H9 (cell line): Measurements from ENCODE around the gene EZH1. TPM values are rescaled to one million over a fixed set of nuclear protein-coding genes. Genes with fewer than 3 reads are reported as not detected.

Experiments
- DNase-seq: peaks from one replicate; pipeline ENCODE4 v3.0.0-alpha.2; 2017
- H2AFZ ChIP-seq: one replicate; pipeline ENCODE4 v1.6.1; 2013; ENCODE audit warnings: mild to moderate bottlenecking, low read length, control low read depth, moderate library complexity
- H2AK5ac ChIP-seq: 2 replicates; pipeline ENCODE4 v1.6.1; 2013; ENCODE audit warnings: low read length, control low read depth, mixed read lengths; ENCODE audit not compliant: insufficient read length
- H2BK120ac ChIP-seq: one replicate; pipeline ENCODE4 v1.6.1; 2013; ENCODE audit warnings: low read depth, mild to moderate bottlenecking, low read length, control low read depth, inconsistent platforms; ENCODE audit not compliant: poor library complexity, severe bottlenecking
- H2BK12ac ChIP-seq: 2 replicates; pipeline ENCODE4 v1.6.1; 2013; ENCODE audit warnings: low read length, control low read depth, mixed read lengths, low read depth; ENCODE audit not compliant: insufficient read length
- H2BK15ac ChIP-seq: 2 replicates; pipeline ENCODE4 v1.6.1; 2013; ENCODE audit warnings: low read depth, low read length, control low read depth
- H2BK20ac ChIP-seq: one replicate; pipeline ENCODE4 v1.6.1; 2013; ENCODE audit warnings: low read depth, mild to moderate bottlenecking, low read length, control low read depth, inconsistent platforms; ENCODE audit not compliant: poor library complexity, severe bottlenecking
- H2BK5ac ChIP-seq: 2 replicates; pipeline ENCODE4 v1.6.1; 2013; ENCODE audit warnings: low read length, control low read depth, mixed read lengths; ENCODE audit not compliant: insufficient read length
- H3K14ac ChIP-seq: 2 replicates; pipeline ENCODE4 v1.6.1; 2013; ENCODE audit warnings: low read length, control low read depth; ENCODE audit not compliant: insufficient read depth
- H3K18ac ChIP-seq: 2 replicates; pipeline ENCODE4 v1.6.1; 2013; ENCODE audit warnings: low read depth, mild to moderate bottlenecking, mixed read lengths, low read length, control low read depth; ENCODE audit not compliant: insufficient read length
- H3K23ac ChIP-seq: 2 replicates; pipeline ENCODE4 v1.6.1; 2013; ENCODE audit warnings: low read length, control low read depth, mixed read lengths, low read depth; ENCODE audit not compliant: insufficient read length
- H3K23me2 ChIP-seq: 2 replicates; pipeline ENCODE4 v1.6.1; 2013; ENCODE audit warnings: low read depth, mild to moderate bottlenecking, mixed read lengths, low read length, control low read depth; ENCODE audit not compliant: insufficient read length, poor library complexity, severe bottlenecking
- H3K27ac ChIP-seq: 2 replicates; pipeline ENCODE4 v1.5.1; 2013; ENCODE audit warnings: low read length, control low read depth, mixed read lengths, low read depth; ENCODE audit not compliant: insufficient read length
- H3K27me3 ChIP-seq: 2 replicates; pipeline ENCODE4 v1.6.1; 2013; ENCODE audit warnings: low read length, control low read depth, inconsistent platforms; ENCODE audit not compliant: insufficient read depth
- H3K4ac ChIP-seq: 2 replicates; pipeline ENCODE4 v1.6.1; 2013; ENCODE audit warnings: low read depth, mild to moderate bottlenecking, control low read depth, inconsistent platforms, low read length, moderate library complexity
- H3K4me1 ChIP-seq: 2 replicates; pipeline ENCODE4 v1.6.1; 2013; ENCODE audit warnings: low read length, control low read depth, inconsistent platforms; ENCODE audit not compliant: insufficient read depth
- H3K4me2 ChIP-seq: 2 replicates; pipeline ENCODE4 v1.6.1; 2013; ENCODE audit warnings: low read length, control low read depth, mixed read lengths; ENCODE audit not compliant: insufficient read length, insufficient read depth
- H3K56ac ChIP-seq: 2 replicates; pipeline ENCODE4 v1.6.1; 2013; ENCODE audit warnings: low read depth, mild to moderate bottlenecking, mixed read lengths, low read length, control low read depth; ENCODE audit not compliant: insufficient read length
- H3K79me1 ChIP-seq: 2 replicates; pipeline ENCODE4 v1.6.1; 2013; ENCODE audit warnings: low read depth, mild to moderate bottlenecking, moderate library complexity, low read length, control low read depth, inconsistent platforms; ENCODE audit not compliant: insufficient read depth, poor library complexity, severe bottlenecking
- H3K79me2 ChIP-seq: 2 replicates; pipeline ENCODE4 v1.6.1; 2013; ENCODE audit warnings: low read length, control low read depth, inconsistent platforms; ENCODE audit not compliant: insufficient read depth
- H3K9ac ChIP-seq: 2 replicates; pipeline ENCODE4 v1.6.1; 2013; ENCODE audit warnings: low read length, control low read depth, mixed read lengths; ENCODE audit not compliant: insufficient read length; ENCODE audit errors: extremely low read depth
- H3K9me3 ChIP-seq: one replicate; pipeline ENCODE4 v1.6.1; 2013; ENCODE audit warnings: low read depth, low read length, inconsistent platforms; ENCODE audit not compliant: control insufficient read depth
- H3T11ph ChIP-seq: one replicate; pipeline ENCODE4 v1.6.1; 2013; ENCODE audit warnings: mild to moderate bottlenecking, low read length, control low read depth, inconsistent platforms
- H4K20me1 ChIP-seq: one replicate; pipeline ENCODE4 v1.6.1; 2013; ENCODE audit not compliant: control insufficient read depth, insufficient read length, insufficient read depth
- H4K5ac ChIP-seq: 2 replicates; pipeline ENCODE4 v1.6.1; 2013; ENCODE audit warnings: low read depth, mild to moderate bottlenecking, mixed read lengths, low read length, control low read depth; ENCODE audit not compliant: insufficient read length
- H4K8ac ChIP-seq: replicated peaks from 2 replicates; pipeline ENCODE4 v1.6.1; 2013; ENCODE audit warnings: low read length, control low read depth, mixed read lengths, low read depth; ENCODE audit not compliant: insufficient read length
- H4K91ac ChIP-seq: 2 replicates; pipeline ENCODE4 v1.6.1; 2013; ENCODE audit warnings: low read depth, mild to moderate bottlenecking, moderate library complexity, mixed read lengths, low read length, control low read depth; ENCODE audit not compliant: insufficient read length
- H3K27ac Mint-ChIP-seq, 3 experiments: 2 replicates in 2 of 3; 3 replicates in 1 of 3; pipeline ENCODE4 v1.8.0; 2020 to 2021; ENCODE audit warnings: mixed read lengths in 3 of 3, mild to moderate bottlenecking in 1 of 3, moderate library complexity in 1 of 3
- H3K27me3 Mint-ChIP-seq: 2 replicates; pipeline ENCODE4 v1.8.0; 2021; ENCODE audit warnings: low read depth, mild to moderate bottlenecking, moderate library complexity, mixed read lengths
- H3K36me3 Mint-ChIP-seq, 3 experiments: 2 replicates in 2 of 3; 3 replicates in 1 of 3; pipeline ENCODE4 v1.8.0; 2020 to 2021; ENCODE audit warnings: low read depth in 3 of 3, mixed read lengths in 3 of 3; ENCODE audit not compliant: insufficient read depth in 1 of 3
- H3K4me1 Mint-ChIP-seq, 2 experiments: 2 replicates each; pipeline ENCODE4 v1.8.0; 2020; ENCODE audit warnings: mixed read lengths in 2 of 2
- H3K4me3 Mint-ChIP-seq, 2 experiments: 2 replicates in 1 of 2; 3 replicates in 1 of 2; pipeline ENCODE4 v1.8.0; 2020 to 2021; ENCODE audit warnings: mild to moderate bottlenecking in 2 of 2, mixed read lengths in 2 of 2, moderate library complexity in 1 of 2
- H3K9me3 Mint-ChIP-seq, 2 experiments: 2 replicates in 1 of 2; 3 replicates in 1 of 2; pipeline ENCODE4 v1.8.0; 2020; ENCODE audit warnings: mild to moderate bottlenecking in 2 of 2, mixed read lengths in 2 of 2, moderate library complexity in 1 of 2
- WGBS: extraction: QIAGEN DNeasy Blood & Tissue Kit; methylation state at CpG from one replicate; pipeline ENCODE4 v1.1.7; 2013; ENCODE audit warnings: missing lambda C conversion rate, low lambda C conversion rate, mixed read lengths; ENCODE audit not compliant: insufficient read length; ENCODE audit errors: extremely low coverage; 5-methylcytosine and 5-hydroxymethylcytosine counted together
- total RNA-seq: library from RNA; stranded (reverse); gene quantifications from 2 replicates; pipeline ENCODE4 v1.2.1, GENCODE V29; 2021
- TF ChIP-seq, protein P1 (sequence below): fragments of 200-600 bp; sonication (generic); conservative IDR thresholded peaks from 3 replicates; pipeline ENCODE4 v1.8.0; 2021; ENCODE audit warnings: antibody characterized with exemption, mild to moderate bottlenecking

Gene EZH1
- total RNA-seq, 1 experiment from 2014 or later = 17.9 TPM

DNA sequence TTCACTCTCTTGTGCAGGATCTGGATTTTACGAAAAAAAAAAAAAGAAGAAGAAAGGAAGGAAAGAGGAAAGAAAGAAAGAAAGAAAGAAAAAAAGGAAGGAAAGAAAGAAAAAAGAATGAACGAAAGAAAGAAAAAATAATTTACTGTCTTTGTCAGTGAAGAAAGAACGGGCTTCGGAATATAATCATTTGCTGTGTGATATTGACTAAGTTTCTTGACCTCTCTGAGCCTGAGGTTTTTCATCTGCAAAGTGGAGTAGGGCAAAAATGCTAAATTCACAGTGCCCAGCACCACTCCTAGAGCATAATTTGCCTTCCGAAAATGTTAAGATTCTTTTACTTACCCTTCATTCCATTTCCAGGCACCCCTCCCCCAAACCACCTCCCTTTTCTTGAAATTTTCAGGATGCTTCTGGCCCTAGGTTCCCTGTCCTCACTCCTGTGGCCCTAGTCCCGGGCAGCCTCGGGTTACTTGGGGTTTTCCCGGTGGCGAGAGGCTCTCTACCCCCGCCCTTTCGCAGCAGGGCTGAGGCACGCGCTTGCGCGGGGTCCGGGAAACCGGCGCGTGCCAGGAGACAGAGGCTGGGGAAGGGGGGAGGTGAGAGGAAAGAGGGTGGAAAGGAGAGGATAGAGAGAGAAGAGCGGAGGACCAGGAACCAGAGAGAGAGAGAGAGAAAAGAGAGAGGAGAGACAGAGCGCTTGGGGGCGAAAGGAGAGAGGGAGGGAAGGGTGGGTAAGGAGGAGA lies 62.7 kb downstream of the EZH1 start, which contains the start of gene CNTNAP1:
Gene CNTNAP1 (plus strand): TSS at position 556 of the 746 bp plus-strand sequence. CDS start 299 bp downstream, outside the sequence.
- H2BK15ac ChIP-seq = no peak within 1 kb of the TSS
- no peak within 1 kb of the TSS for H2BK12ac ChIP-seq
- no peak within 1 kb of the TSS for H2BK20ac ChIP-seq
- WGBS = no CpG with 5 or more reads among the region's 22 CpGs
- H3K9me3 ChIP-seq = no peaks in the 10 kb centered on the region
- peak within 1 kb of the TSS; percentile 68 for H3K4me2 ChIP-seq
- Mint-ChIP-seq H3K4me3 (peak within 1 kb of the TSS; percentile 73 to 85), H3K36me3 (peaks cover 10 to 20% (median 16%) of the 10 kb centered on the region in 3 experiments), H3K4me1 (peaks cover 37 to 51% of the 10 kb centered on the region in 2 experiments), H3K27ac (peak within 1 kb of the TSS; percentile 34 to 63 (median 52); a peak in 5 of 7 replicates), H3K27me3 (peaks cover 46% of the 10 kb centered on the region), H3K9me3 (no peaks in the 10 kb centered on the region; a peak in 2 of 5 replicates)
- no peak within 1 kb of the TSS for H4K8ac ChIP-seq
- no peak within 1 kb of the TSS for H3K4ac ChIP-seq
- no peak within 1 kb of the TSS for H3K23ac ChIP-seq
- no peak within 1 kb of the TSS for H4K91ac ChIP-seq
- H3K14ac ChIP-seq = peak within 1 kb of the TSS; percentile 21; the same call in 1 of the 2 replicates
- H3K56ac ChIP-seq = no peak within 1 kb of the TSS
- H3K27ac ChIP-seq = no peak within 1 kb of the TSS
- no peak within 1 kb of the TSS for H2AK5ac ChIP-seq
- peak; percentile 80 for DNase-seq
- no peaks in the 10 kb centered on the region; the same call in 1 of the 2 replicates for H3K27me3 ChIP-seq
- TF ChIP-seq, protein P1, sequence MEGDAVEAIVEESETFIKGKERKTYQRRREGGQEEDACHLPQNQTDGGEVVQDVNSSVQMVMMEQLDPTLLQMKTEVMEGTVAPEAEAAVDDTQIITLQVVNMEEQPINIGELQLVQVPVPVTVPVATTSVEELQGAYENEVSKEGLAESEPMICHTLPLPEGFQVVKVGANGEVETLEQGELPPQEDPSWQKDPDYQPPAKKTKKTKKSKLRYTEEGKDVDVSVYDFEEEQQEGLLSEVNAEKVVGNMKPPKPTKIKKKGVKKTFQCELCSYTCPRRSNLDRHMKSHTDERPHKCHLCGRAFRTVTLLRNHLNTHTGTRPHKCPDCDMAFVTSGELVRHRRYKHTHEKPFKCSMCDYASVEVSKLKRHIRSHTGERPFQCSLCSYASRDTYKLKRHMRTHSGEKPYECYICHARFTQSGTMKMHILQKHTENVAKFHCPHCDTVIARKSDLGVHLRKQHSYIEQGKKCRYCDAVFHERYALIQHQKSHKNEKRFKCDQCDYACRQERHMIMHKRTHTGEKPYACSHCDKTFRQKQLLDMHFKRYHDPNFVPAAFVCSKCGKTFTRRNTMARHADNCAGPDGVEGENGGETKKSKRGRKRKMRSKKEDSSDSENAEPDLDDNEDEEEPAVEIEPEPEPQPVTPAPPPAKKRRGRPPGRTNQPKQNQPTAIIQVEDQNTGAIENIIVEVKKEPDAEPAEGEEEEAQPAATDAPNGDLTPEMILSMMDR = no peak
- no peaks in the 10 kb centered on the region for H3K79me1 ChIP-seq
- H3K79me2 ChIP-seq = no peaks in the 10 kb centered on the region
- H3K9ac ChIP-seq = no peak within 1 kb of the TSS
- no peak within 1 kb of the TSS for H3T11ph ChIP-seq
- no peak within 1 kb of the TSS for H4K5ac ChIP-seq
- peak within 1 kb of the TSS; percentile 65 for H2AFZ ChIP-seq
- H2BK5ac ChIP-seq = no peak within 1 kb of the TSS
- H2BK120ac ChIP-seq = no peak within 1 kb of the TSS
- H4K20me1 ChIP-seq = no peaks in the 10 kb centered on the region
- H3K18ac ChIP-seq = no peak within 1 kb of the TSS
- H3K23me2 ChIP-seq = peaks cover 18% of the 10 kb centered on the region
- peaks cover 3% of the 10 kb centered on the region; the same call in 1 of the 2 replicates for H3K4me1 ChIP-seq
